OCI-LY7 (cell line): Measurements from ENCODE around the gene GID4.

ENCODE experiments used
- CTCF ChIP-seq: fragments of 200-600 bp; sonication (generic); conservative IDR thresholded peaks from 2 replicates; pipeline ENCODE4 v1.5.1; 2014; ENCODE audit warnings: mild to moderate bottlenecking, antibody characterized with exemption, low read length, moderate library complexity, mixed read lengths
- EZH2phosphoT487 ChIP-seq: fragments of 200-600 bp; sonication (generic); IDR thresholded peaks from 2 replicates; pipeline ENCODE4 v1.6.1; 2018; ENCODE audit warnings: low read depth, borderline replicate concordance, mild to moderate bottlenecking, mixed run types, antibody characterized with exemption, low read length, moderate library complexity, mixed read lengths

GRCh38 chr17:18017958-18018357 is 21.2 kb upstream of the GID4 start:
- TF ChIP-seq CTCF (no peak), EZH2phosphoT487 (no peak)
